ENCODE data around the gene PHLDB3.

GRCh38 chr19:43435775-43436174 is 68.8 kb downstream of the PHLDB3 start:
- TF ChIP-seq, protein P1, sequence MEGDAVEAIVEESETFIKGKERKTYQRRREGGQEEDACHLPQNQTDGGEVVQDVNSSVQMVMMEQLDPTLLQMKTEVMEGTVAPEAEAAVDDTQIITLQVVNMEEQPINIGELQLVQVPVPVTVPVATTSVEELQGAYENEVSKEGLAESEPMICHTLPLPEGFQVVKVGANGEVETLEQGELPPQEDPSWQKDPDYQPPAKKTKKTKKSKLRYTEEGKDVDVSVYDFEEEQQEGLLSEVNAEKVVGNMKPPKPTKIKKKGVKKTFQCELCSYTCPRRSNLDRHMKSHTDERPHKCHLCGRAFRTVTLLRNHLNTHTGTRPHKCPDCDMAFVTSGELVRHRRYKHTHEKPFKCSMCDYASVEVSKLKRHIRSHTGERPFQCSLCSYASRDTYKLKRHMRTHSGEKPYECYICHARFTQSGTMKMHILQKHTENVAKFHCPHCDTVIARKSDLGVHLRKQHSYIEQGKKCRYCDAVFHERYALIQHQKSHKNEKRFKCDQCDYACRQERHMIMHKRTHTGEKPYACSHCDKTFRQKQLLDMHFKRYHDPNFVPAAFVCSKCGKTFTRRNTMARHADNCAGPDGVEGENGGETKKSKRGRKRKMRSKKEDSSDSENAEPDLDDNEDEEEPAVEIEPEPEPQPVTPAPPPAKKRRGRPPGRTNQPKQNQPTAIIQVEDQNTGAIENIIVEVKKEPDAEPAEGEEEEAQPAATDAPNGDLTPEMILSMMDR (IDR thresholded peaks at IDR 0.05; ENCODE audit: low read depth, low read length, poor library complexity, severe bottlenecking), result no peak
- no peak for TF ChIP-seq EZH2phosphoT487 (IDR thresholded peaks at IDR 0.05; ENCODE audit: borderline replicate concordance, low read length)

Data from DOHH2 (cell line).